GM12865 (cell line): Measurements from ENCODE around the gene TAS1R1.

Experiments
- DNase-seq: peaks from one replicate; pipeline ENCODE4 v3.0.0; 2010; ENCODE audit warnings: low read depth
- H3K4me3 ChIP-seq: 2 replicates; pipeline ENCODE4 v1.5.1; 2011; ENCODE audit warnings: mild to moderate bottlenecking, low read depth, low read length, control low read depth
- TF ChIP-seq, protein P1 (sequence below): IDR thresholded peaks from 2 replicates; pipeline ENCODE4 v1.5.1; 2011; ENCODE audit warnings: low read length, control low read depth, low read depth, inconsistent platforms; ENCODE audit not compliant: insufficient read depth; ENCODE audit errors: missing control alignments

The TAS1R1 gene

DNA sequence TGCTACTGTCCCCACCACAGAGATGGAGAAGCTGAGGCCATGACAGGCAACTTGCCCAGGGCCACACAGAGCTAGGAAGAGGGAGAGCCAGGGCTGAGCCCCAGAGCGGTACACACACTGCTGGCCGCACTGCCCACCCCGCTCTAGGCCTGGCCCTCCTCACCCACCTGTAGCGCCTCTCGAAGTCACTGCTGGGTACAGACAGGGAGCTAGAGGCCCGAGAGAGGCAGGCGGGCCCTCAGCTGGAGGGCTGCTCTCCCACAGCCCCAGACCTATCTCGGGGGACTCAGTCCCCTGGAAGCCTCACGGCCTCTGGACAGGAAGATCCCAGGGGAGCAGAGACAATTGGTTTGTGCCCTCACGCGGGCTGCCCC is 46.3 kb upstream of the TAS1R1 start:
- no peak overlapping the region for H3K4me3 ChIP-seq
- TF ChIP-seq, protein P1, sequence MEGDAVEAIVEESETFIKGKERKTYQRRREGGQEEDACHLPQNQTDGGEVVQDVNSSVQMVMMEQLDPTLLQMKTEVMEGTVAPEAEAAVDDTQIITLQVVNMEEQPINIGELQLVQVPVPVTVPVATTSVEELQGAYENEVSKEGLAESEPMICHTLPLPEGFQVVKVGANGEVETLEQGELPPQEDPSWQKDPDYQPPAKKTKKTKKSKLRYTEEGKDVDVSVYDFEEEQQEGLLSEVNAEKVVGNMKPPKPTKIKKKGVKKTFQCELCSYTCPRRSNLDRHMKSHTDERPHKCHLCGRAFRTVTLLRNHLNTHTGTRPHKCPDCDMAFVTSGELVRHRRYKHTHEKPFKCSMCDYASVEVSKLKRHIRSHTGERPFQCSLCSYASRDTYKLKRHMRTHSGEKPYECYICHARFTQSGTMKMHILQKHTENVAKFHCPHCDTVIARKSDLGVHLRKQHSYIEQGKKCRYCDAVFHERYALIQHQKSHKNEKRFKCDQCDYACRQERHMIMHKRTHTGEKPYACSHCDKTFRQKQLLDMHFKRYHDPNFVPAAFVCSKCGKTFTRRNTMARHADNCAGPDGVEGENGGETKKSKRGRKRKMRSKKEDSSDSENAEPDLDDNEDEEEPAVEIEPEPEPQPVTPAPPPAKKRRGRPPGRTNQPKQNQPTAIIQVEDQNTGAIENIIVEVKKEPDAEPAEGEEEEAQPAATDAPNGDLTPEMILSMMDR, result no peak
- no peak for DNase-seq

DNA sequence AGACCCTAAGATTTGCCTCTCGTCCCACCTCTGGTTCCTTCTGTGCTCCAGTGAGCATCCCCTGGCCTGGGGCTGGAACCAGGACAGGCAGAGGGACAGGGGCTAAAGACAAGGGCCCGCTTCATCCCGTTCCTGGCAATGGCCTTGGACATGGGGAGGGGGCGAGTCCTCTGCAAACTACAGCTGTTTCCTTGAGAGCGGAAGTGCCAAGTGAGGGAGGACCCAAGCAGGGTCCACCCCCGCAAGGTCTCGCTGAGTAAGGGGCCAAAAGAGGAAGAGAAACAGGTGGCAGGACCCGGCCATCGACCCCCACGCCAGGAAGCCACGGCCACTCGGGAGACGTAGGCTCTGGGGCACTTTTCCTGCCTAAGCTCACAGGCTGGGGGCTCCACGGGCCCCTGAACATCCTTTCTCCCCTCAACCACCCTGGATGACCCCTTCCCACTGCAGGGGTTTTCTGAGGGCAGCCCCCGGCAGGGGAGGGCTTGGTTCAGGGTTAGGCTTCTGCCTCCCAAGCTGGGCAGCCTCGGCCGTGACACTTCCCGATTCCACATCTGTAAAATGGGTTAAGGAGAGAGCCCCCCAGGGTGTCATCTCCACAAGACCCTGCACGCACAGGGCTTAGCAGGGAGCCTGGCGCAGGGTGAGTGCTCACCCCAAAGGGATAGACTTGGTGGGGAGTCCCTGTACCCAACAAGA is 45.7 kb upstream of the TAS1R1 start:
- no peak for DNase-seq
- TF ChIP-seq, protein P1, result no peak
- H3K4me3 ChIP-seq, result no peak overlapping the region

- TF ChIP-seq, protein P1, result no peak
- no peak for DNase-seq
These were observed 45.2 kb upstream of the TAS1R1 start for GRCh38 chr1:6509919-6510291.

DNA sequence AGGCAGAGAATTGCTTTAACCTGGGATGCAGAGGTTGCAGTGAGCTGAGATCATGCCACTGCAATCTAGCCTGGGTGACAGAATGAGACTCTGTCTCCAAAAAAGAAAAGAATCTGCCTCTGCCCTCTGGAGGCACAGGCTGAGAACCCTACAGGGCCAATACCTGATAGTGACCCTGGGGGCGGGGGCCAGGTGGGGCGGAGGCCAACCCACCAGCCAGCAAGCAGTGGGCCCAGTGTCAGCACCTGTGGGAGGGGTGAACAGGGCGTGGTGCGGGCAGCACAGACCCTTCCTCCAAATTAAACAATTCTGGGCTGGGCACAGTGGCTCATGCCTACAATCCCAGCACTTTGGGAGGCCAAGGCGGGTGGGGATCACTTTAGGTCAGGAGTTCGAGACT is 44.6 kb upstream of the TAS1R1 start:
- TF ChIP-seq, protein P1, result no peak
- DNase-seq, result no peak
- no peak overlapping the region for H3K4me3 ChIP-seq

More at GRCh38 chr1:6509919-6510291, 45.2 kb upstream of the TAS1R1 start:
- H3K4me3 ChIP-seq, result no peak overlapping the region

DNA sequence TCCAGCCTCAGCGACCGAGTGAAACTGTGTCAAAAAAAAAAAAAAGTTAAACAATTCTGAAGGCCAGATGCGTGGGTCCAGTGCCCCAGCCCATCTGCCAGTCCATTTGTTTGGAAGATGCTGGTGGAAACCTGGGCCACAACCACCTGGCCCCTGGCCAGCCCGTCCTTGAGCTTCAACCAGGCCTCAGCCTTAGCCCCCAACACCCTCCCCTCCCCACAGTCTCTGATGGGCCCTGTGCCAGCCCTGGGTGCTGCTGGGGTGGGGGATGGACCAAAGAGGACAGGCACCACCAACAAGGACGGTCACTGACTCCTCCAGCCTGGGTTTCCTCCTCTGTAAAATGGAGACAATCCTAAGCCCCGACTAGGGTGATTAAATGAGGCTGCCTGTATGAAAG is 44.1 kb upstream of the TAS1R1 start:
- DNase-seq, result no peak
- TF ChIP-seq, protein P1, result no peak
- H3K4me3 ChIP-seq, result no peak overlapping the region

- TF ChIP-seq, protein P1, result no peak
- H3K4me3 ChIP-seq, result no peak overlapping the region
- DNase-seq, result no peak
These were observed 43.4 kb upstream of the TAS1R1 start for GRCh38 chr1:6511561-6512244.
